DOHH2 (cell line): ENCODE results near the gene DRC3.

ENCODE experiments used
- H3F3A ChIP-seq: fragments of 200-600 bp; sonication (generic), shearing (Covaris generic); 2 replicates; pipeline ENCODE4 v1.6.0; 2016; ENCODE audit warnings: antibody characterized with exemption, mild to moderate bottlenecking; ENCODE audit not compliant: control insufficient read depth, insufficient read depth
- H3K27ac ChIP-seq: fragments of 200-600 bp; sonication (generic); 2 replicates; pipeline ENCODE4 v1.5.1; 2014; ENCODE audit warnings: low read depth, mild to moderate bottlenecking, low read length, moderate library complexity
- H3K27me3 ChIP-seq: fragments of 200-600 bp; sonication (generic); 2 replicates; pipeline ENCODE4 v1.6.1; 2014; ENCODE audit warnings: mild to moderate bottlenecking, low read length, mixed read lengths; ENCODE audit not compliant: control insufficient read depth
- H3K36me3 ChIP-seq: fragments of 200-600 bp; sonication (generic); 2 replicates; pipeline ENCODE4 v1.6.1; 2014; ENCODE audit warnings: mild to moderate bottlenecking, low read length, moderate library complexity, mixed read lengths; ENCODE audit not compliant: control insufficient read depth
- H3K4me1 ChIP-seq: fragments of 200-600 bp; sonication (generic); 2 replicates; pipeline ENCODE4 v1.6.1; 2014; ENCODE audit warnings: mild to moderate bottlenecking, low read length, mixed read lengths; ENCODE audit not compliant: control insufficient read depth
- H3K4me2 ChIP-seq: fragments of 200-600 bp; sonication (generic); 2 replicates; pipeline ENCODE4 v1.6.0; 2014; ENCODE audit warnings: mild to moderate bottlenecking, low read length, moderate library complexity
- H3K4me3 ChIP-seq: fragments of 200-600 bp; sonication (generic); 2 replicates; pipeline ENCODE4 v1.5.1; 2014; ENCODE audit warnings: mild to moderate bottlenecking, low read length, mixed read lengths
- H3K79me2 ChIP-seq: fragments of 200-600 bp; sonication (generic); 2 replicates; pipeline ENCODE4 v1.6.1; 2014; ENCODE audit warnings: mild to moderate bottlenecking, low read length, mixed read lengths; ENCODE audit not compliant: control insufficient read depth
- H3K9me2 ChIP-seq: fragments of 200-600 bp; sonication (generic); replicated peaks from 2 replicates; pipeline ENCODE4 v1.6.1; 2014; ENCODE audit warnings: mild to moderate bottlenecking, low read length, mixed read lengths; ENCODE audit not compliant: control insufficient read depth
- H3K9me3 ChIP-seq: fragments of 200-600 bp; sonication (generic); 2 replicates; pipeline ENCODE4 v1.6.1; 2014; ENCODE audit warnings: antibody characterized with exemption, low read length, mixed read lengths; ENCODE audit not compliant: control insufficient read depth, insufficient read depth
- H4K20me1 ChIP-seq: fragments of 200-600 bp; sonication (generic); 2 replicates; pipeline ENCODE4 v1.6.0; 2014; ENCODE audit warnings: low read depth, mild to moderate bottlenecking, antibody characterized with exemption, low read length, moderate library complexity; ENCODE audit not compliant: control insufficient read depth, insufficient read depth
- CTCF ChIP-seq: fragments of 200-600 bp; sonication (generic); IDR thresholded peaks from one replicate; pipeline ENCODE4 v1.5.1; 2014; ENCODE audit warnings: antibody characterized with exemption, mild to moderate bottlenecking, low read depth, low read length; ENCODE audit not compliant: poor library complexity, severe bottlenecking
- EZH2phosphoT487 ChIP-seq: fragments of 200-600 bp; sonication (generic); IDR thresholded peaks from 2 replicates; pipeline ENCODE4 v1.6.1; 2017; ENCODE audit warnings: borderline replicate concordance, mild to moderate bottlenecking, antibody characterized with exemption, low read length, moderate library complexity, mixed read lengths

DRC3 gene

GRCh38 chr17:18025241-18025944 lies 52.7 kb downstream of the DRC3 start:
- no peak for TF ChIP-seq CTCF
- TF ChIP-seq EZH2phosphoT487: no peak
- Histone ChIP-seq H3K4me2 (no peak overlapping the region), H3K27ac (no peak overlapping the region)

GRCh38 chr17:18025945-18026776 lies 53.5 kb downstream of the DRC3 start:
- Histone ChIP-seq H4K20me1 (no peaks in the 10 kb centered on the region), H3K4me3 (no peak overlapping the region), H3K9me2 (no peaks in the 10 kb centered on the region), H3K4me2 (no peak overlapping the region), H3K79me2 (peaks cover 9% of the 10 kb centered on the region), H3K27ac (no peak overlapping the region), H3F3A (no peaks in the 10 kb centered on the region), H3K9me3 (no peaks in the 10 kb centered on the region), H3K4me1 (no peaks in the 10 kb centered on the region), H3K36me3 (peaks cover 21% of the 10 kb centered on the region), H3K27me3 (no peaks in the 10 kb centered on the region)
- TF ChIP-seq CTCF (no peak), EZH2phosphoT487 (no peak)

More at GRCh38 chr17:18025241-18025944, 52.7 kb downstream of the DRC3 start:
- Histone ChIP-seq H4K20me1 (no peaks in the 10 kb centered on the region), H3K4me3 (no peak overlapping the region), H3K4me1 (no peaks in the 10 kb centered on the region), H3F3A (no peaks in the 10 kb centered on the region), H3K36me3 (peaks cover 22% of the 10 kb centered on the region), H3K79me2 (peaks cover 7% of the 10 kb centered on the region; the same call in 1 of the 2 replicates), H3K27me3 (no peaks in the 10 kb centered on the region), H3K9me2 (no peaks in the 10 kb centered on the region), H3K9me3 (no peaks in the 10 kb centered on the region)

GRCh38 chr17:18027280-18027679 lies 54.6 kb downstream of the DRC3 start:
- Histone ChIP-seq H3K27ac (no peak overlapping the region), H4K20me1 (0 out of 2 replicates have a peak, but pooled peaks cover 4% of the 10 kb centered on the region), H3K79me2 (peaks cover 18% of the 10 kb centered on the region), H3K36me3 (peaks cover 14% of the 10 kb centered on the region; the same call in 1 of the 2 replicates), H3F3A (no peaks in the 10 kb centered on the region), H3K4me1 (peaks cover 6% of the 10 kb centered on the region), H3K4me2 (no peak overlapping the region), H3K9me3 (no peaks in the 10 kb centered on the region), H3K9me2 (no peaks in the 10 kb centered on the region), H3K4me3 (no peak overlapping the region), H3K27me3 (no peaks in the 10 kb centered on the region)
- no peak for TF ChIP-seq EZH2phosphoT487
- no peak for TF ChIP-seq CTCF
